NOMO-1 treated with DMSO at 0.1 percent for 48 hours (cell line): Measurements from ENCODE around the gene PRKAB1.
"Not testable (repeated sequence)": the region's sequence is repeated elsewhere in the genome, so short reads cannot be mapped to it uniquely, and the experiment has no call there.

Experiments
- DNase-seq: peaks from one replicate; lab custom pipeline; 2025; ENCODE audit not compliant: unreplicated experiment; lab: John Stamatoyannopoulos, UW

Gene PRKAB1

DNA sequence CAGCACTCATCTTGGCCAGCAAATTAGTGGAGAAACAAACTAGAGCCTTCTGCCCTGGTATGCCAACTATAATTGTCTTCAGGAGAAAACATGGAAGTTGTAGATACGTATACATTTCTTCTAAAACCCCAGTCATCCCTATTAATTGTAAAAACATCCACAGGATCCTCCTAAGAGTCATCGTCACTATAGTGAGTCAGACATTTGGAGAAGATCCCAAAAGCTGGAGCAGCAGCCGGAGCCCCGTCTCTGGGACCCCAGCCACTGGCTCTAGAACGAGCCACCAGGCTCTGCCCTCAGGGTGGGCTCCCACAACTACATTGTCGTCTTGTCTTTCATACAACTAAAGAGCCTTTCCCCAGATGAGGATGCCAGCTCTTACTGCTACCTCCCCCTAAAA is 15.5 kb downstream of the PRKAB1 start:
- DNase-seq = no peak

DNA sequence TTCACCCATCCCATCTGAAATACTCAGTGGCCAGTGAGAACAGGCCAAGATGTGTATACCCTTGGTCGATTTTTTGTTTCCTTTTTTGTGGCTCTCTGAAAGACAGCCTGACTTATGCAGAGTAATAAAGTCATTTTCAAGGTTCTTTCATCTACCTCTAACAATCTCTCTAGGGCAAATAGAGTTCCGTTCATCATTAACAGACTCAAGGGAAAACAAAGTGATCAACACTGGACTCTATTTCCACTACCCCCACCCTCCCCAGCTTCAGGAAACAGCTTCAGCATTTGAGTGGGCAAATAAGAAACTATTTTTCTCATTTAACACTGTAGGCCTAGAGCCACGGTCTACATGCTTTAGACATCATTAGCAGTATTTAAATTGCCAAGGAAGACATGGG is 15.9 kb downstream of the PRKAB1 start:
- no peak for DNase-seq

DNA sequence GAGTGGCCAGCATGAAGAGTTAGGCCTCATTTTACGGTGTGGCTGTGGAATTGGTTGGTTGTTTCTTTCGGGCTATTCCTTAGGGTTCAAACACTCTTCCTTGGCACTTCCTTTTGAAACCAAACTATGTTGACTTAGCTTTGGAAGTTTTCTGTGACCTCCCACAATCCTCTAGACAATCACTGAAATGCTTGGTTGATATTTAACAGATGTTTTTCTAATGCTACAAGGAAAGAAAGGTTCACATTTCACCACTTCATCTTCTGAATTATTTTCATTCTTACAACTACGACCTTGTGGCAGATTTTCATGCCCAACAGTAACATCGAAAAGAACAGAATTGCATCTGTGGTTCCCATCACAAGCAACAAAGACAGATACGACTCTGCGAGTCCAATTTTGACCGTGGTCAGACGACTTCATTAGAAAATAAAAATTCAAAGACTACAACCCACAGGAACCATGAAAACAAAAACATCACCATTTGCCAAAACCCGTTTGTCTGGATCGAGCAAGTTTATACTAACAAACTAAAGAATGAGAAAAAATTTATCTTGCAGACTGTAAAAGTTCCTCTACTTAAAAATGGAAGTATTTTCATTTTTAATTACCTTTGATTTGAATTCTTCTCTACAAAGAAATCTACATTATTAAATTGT is 16.9 kb downstream of the PRKAB1 start:
- DNase-seq = no peak

DNA sequence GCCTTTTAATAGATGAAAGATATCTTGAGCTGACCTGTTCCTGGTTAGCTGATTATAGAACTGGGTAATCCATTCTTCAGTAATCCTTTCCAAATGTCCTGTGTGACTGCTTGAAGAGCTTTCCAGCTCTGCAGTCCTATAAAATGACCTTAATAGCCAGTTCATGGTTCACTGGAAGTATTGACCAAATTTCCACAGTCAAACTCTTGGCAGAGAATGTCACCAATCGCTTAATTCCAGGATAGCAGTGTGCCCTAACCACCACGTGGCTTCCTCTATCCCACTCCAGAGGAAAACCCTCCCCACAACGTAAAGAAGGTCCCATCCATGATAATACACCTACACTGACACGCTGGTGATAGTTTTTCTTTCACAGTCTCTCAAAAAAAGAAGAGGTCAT is 17.4 kb downstream of the PRKAB1 start:
- no peak for DNase-seq

DNA sequence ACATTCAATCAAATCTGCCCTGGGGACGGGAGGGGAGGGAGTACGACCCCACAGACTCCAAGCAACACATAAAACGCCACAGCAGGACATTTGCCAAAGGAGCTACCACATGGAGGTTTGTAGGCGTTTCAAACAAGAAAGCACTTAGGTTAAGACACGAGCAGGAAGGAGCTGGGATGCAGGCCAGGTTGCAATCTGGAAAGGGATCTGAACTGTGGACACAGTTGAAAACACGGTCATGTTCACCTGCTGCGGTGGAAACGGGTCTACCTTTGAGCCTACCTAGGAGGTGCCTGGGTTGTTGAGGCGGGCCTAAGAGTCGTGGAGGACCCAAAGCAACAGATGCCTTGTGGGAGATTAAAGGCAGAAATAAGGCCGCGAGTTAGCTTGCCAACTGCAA is 18.4 kb downstream of the PRKAB1 start:
- DNase-seq = no peak

DNA sequence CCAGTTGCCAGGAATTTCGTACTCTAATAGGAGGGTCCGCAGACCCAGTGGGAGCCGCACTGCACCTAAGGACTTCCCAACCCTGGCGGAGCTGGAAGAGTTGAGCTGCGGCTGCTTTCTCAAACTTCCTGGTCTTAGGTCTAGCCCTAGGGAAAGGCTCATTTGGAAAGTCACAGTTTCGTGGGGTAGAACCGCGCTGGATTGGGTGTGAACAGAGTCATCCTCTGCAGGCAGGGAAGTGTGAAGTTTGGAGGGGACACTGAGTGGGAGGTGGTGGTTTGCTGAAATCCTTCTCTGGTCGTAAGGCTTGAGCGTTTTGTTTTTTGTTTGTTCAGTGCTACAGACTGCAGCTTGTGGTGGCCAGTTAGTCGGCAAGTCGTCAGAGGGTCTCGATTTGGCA is 18.8 kb downstream of the PRKAB1 start:
- no peak for DNase-seq

DNA sequence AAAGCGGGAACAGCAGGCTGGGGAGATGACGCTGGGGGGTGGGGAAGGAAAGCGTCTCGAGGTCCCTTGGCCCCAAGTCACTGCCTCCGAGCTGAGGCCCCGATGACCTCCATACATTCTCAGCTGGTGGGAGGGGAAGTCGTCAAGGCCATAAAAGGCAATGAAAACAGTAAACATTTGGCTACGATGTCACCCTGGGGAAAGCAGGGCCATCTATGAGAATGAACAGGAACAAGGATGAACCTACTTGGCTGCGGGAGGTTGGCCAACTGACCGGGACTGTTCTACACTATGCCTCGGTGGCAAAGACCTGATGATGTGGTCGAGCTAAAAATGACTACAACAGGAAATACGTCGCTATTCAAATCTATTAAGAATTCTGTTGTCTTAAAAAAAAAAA is 19.5 kb downstream of the PRKAB1 start:
- DNase-seq = no peak

DNA sequence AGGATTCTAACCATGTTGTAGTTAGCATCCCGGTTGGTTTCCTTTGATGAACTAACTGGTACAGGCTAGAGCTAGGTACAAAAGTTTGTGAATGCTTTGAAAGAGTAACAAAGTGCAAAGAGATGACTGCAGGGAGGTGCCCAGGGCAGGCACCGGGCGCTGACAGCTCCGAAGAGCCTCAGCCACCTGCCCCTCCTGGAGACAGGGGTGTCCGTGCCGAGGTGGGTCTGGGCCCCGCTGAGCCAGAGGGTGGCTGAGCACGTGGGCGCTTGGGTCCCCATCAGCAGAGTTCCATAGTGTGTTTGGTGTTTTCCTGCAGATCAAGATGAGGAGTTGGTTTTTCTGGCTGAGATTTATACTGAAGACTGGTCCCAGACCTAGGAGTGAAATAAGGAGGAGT is 19.9 kb downstream of the PRKAB1 start:
- DNase-seq = no peak

DNA sequence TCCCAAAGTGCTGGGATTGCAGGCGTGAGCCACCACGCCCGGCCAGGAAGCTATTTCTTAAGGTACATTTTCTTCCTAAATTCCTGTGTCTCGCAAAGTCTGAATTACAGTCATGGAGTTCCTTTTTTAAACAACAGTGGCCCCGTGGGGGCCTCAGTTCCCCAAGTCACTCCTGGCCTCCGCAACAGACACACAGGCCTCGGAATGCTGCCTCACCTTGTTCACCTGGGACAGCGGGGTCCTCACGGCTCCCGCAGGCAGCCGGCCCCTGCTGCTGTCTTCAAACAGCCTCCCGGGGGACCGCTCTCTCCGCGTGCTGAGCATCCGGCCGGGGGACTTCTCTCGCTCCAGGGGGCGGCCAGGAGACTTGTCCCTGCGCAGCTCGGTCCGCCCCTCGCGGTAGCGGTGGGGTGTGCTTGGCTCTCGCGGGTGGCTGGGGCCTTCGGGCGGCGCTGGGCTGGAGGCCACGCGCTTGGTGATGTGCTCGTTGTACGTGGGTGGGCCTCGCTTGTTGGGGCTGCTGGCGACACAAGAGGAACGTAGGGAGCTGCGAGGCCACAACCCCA is 22.1 kb downstream of the PRKAB1 start:
- no peak for DNase-seq

DNA sequence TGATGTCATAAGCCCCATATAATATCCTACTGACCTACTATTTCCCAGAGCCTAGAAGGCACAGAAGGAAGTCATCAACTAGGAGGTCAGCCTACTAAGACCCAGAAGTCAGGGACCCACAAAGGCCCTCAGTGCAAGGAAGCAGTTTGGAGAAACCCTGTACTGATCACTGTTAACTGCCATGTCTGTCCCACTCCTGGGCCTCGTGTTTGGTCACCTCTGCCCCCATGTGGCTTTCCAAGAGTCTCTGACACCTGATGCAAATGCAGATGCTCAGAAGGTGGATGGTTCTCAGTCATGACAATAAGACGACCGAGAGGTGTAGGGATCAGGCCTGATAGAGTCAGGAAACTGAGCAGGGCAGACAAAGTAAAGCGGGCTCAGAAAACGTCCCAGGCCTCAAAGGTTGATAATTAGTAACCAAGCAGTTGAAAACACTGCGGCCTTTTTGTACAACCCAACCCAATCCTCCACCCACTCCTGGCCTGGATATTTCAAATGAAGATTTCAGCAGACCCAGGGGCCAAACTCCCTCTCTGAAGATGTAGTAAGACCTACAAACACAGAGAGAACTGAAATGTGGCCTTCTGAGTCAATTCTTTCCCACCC is 23.4 kb downstream of the PRKAB1 start:
- DNase-seq = no peak

DNA sequence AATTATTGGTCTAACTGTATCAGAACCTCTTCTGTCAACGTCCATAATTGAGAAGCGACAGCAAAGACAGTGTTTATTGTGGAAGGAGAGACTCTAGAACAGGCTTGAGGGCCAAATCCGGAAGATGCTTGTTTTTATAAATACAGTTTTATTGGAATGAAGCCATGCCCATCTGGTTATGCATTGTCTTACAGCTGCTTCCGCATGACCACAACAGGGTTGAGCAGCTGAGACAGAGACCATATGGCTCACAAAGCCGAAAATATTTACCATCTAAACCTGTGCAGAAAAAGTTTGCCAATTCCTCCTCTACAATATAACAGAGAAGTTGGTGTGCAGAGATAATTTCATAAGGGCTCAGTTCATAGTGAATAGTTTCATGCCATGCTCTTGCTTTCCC is 24.5 kb downstream of the PRKAB1 start:
- DNase-seq = no peak

DNA sequence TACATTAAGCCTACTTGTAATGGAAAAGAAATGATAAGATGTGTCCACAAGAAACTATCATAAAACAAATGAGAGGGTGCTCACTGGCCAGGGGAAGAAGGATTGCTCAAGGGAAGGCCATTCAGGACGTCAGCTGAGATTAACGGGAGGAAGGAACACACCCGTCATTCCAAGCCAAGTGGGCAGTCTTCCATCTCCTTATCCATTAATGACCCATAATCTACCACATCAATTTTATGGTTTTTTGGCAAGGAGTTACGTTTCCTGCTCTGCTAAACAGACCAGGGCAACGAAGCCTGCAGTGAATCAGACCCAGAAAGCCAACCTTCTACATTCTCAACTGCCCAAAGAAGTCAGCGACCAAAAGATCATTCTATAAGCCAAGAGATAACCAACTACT is 25.1 kb downstream of the PRKAB1 start:
- no peak for DNase-seq

DNA sequence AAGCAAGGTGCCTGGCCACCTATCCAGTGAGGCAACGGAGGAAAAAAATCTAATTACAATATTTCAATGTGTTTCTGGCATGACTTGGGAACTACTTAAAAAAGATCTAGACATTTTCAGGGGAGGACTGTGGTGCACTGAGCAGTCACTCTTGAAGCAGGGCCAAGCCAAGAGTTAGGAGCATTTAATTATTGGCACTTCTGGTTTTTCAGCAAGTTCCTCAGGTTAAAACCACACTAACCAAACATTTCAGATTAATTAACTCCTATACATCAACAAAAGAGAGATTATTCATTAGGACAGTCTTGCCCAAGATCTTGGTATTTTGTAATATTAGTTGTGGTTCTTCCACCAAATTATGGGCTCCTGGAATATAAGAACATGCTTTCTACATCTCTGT is 25.6 kb downstream of the PRKAB1 start:
- DNase-seq = peak; percentile 19

DNA sequence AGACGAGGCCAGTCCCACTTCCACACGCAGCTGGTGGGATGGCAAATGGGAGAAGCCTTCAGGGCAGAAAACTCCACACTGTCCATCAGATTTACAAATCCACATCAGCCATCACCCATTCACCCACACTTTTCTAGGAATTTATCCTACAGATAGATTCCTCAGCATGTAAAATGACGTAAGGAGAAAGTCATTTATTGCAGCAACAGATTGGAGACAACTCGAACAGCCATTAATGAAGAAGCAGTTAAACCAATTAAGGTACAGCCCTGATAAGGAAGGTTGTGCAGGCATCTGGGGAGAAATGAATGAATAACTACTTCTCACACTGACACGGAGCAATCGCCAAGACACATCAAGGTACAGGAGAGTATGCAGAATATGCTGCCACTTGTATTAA is 26.2 kb downstream of the PRKAB1 start:
- no peak for DNase-seq

DNA sequence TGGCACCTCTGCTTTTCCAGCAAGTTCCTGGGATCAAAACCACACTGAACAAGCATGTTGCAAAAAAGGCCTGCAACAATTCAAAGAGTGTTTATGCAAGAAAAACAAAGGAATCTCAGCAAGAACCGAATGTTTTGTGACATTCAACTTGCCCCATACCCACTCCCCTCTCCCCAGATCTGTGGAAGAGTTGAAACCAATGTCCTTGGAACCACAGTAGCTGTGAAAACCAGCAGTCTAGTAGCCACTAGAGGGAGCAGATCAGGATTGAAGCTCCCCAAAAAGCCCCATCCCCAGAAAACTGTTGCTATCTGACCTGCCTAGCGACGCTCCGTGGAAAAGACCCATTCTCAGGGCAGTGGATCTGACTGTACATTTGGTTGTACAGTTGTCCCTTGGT is 27.1 kb downstream of the PRKAB1 start:
- DNase-seq = no peak

DNA sequence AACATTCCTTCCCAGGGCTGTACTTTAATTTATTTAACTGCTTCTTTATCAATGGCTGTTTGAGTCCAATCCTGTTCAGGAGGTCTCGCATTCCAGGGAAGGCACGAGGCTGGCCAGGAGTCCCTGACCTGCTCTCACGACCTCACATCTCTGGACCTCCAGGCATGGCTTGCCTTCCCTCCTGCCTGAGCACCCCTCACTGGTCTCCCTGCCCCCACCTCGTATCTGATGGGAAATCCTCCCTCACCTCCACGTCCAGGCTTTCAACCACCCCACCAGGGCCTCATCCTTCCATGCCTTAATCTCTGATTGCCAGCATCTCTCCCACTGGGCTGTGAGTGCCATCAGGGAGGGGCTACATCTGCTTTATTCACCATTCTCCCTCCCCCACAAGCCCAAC is 29.0 kb downstream of the PRKAB1 start:
- DNase-seq = no peak

DNA sequence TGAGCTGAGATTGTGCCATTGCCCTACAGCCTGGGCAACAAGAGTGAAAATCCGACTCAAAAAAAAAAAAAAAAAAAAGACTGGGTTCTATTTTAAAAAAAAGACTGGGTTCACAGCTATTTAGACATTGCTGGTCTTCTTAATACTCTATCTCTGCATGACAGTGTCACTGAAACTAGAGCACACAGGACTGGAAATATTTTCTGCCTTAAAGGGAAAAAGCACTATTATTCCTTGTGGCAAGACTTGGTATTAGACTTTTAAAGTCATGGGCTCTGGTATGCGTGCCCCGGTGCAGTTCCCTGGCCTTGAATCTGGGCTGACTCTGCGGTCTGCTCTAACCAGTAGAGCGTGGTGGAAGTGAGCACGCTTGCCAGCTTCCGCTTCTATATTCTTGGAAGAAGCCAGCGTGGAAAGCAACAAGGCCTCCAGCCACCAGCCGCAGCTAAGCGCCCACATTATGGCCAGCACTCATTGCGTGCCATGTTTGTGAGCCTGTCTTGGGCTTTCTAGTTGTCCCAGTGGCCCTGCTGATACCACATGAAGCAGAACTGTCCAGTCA is 31.3 kb downstream of the PRKAB1 start:
- no peak for DNase-seq

DNA sequence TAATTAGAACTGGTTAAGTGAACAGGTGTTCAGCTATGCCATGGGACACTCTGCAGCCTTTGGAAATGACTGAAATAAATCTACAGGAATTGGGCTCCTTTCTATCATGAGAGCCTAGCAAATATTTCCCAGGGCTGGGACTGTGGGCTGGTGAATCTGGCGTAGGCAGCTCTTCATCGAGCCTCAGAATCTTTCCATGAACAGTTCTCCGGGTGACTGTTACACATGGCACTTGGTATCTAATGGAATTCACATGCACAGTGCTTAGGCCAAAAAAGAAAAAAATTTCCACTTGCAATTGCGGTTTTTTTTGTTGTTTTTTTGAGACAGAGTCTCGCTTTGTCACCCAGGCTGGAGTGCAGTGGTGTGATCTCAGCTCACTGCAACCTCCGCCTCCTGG is 32.1 kb downstream of the PRKAB1 start:
- DNase-seq = no peak

DNA sequence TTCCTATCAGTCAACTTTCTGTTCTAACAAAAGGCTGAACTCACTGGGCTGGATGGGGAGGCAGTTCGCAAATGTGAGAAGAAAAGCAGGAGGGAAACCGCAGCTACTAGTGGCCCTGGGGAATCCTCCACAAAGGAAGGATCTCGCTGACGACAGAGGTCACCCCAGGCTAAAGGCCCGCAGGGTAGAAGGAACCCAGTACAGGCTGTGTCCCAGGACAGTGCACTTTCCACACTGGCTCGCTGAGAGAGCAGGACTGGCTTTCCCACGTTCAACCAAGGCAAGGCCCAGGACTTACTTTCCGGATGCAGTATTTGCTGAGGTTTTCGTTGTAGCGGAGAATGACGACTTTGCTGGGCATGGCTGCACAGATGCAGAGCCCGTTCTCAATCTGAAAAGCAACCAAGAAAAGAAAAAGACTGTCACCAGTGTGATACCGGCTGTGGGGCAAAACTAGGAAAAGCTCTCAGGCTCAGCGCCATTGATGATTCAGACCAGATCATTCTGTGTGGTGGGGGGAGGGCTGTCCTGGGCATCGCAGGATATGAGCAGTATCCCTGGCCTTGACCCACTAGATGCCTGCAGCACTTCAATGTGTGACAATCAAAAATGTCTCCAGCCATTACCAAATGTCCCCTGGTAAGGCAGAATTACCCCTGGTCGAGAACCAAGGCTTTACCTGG is 36.3 kb downstream of the PRKAB1 start:
- DNase-seq = no peak

DNA sequence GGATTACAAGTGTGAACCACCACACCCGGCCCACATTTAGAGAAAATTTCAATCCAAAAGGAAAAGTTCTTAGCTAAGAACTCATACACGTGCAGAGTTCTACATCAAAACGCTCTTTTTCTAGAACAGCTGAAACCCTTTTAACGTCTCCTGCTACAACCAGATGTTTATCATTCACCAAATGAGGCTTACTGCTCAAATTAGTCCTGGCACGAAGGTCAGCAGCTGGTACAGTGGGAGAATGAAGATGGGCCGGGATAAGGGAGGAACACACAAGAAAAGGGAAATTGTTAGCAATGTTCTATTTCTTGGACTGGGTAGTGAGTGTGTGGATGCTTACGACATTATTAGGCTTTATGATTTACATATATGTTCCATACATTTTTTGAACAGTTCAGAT is 37.2 kb downstream of the PRKAB1 start:
- DNase-seq = no peak

DNA sequence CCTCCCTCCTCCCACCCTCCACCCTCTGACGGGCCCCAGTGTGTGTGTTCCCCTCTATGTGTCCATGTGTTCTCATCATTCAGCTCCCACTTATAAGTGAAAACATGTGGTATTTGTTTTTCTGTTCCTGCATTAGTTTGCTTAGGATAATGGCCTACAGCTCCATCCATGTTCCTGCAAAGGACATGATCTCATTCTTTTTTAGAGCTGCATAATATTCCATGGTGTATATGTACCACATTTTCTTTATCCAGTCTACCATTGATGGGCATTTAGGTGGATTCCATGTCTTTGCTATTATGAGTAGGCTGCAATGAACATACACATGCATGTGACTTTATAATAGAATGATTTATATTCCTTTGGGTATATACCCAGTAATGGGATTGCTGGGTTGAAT is 38.5 kb downstream of the PRKAB1 start:
- DNase-seq = not testable (repeated sequence)

DNA sequence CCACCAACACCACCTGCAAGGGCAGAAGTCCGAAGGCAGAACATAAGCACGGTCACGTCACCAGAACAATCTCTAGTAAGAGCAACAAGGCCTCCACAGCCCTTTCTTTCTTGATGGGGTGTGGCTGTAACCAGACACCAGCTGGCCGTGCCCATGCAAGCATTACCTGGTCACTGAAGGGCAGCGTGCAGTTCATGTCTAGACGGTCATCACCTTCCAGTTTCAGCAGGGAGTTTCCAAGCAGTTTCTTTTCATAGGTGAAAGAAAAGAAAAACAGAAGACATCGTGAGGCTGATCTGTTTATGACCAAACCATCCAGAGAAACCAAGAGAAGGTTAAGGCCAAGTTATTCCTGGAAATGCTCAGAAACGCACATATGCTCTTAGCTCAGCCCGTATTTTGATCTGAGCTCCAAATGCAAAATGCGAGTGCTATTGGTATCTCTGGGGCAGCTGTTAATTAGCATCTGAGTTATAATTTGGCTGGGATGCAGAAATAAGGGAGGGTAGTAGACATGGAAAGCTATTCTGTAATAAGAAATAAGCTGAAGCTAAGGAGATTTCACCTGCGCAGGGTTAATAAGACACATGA is 42.5 kb downstream of the PRKAB1 start:
- DNase-seq = no peak
